Middle frontal gyrus (tissue), 1 donor: ENCODE measurements around the gene MSI2.
"Not testable (repeated sequence)": the region's sequence is repeated elsewhere in the genome, so short reads cannot be mapped to it uniquely, and the experiment has no call there.

Experiments
- DNase-seq: peaks from one replicate; pipeline ENCODE4 v3.0.0-alpha.2; 2015; ENCODE audit warnings: low spot score; ENCODE audit errors: extremely low spot score

MSI2 gene

GRCh38 chr17:57255776-57256681 lies at the start of gene MSI2:
Gene MSI2 (plus strand): TSS chr17:57256523. CDS start chr17:57256743, 220 bp downstream.
- peak; percentile 20 for DNase-seq

DNA sequence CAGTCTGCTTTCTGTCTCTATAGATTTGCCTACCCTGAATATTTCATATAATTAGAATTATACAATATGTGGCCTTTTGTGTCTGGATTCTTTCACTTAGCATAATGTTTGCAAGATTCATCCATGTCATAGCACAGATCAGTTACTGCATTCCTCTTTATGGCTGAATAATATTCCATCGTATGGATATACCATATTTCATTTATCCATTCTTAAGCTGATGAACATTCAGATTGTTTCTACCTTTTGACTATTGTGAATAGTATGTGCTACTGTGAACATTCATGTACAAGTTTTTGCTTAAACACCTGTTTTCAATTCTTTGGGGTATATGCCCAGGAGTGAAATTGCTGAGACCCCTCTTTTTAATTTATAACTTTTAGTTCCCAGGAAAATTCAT lies 49.4 kb upstream of the MSI2 start:
- no peak for DNase-seq

- no peak for DNase-seq
Observed at GRCh38 chr17:57207396-57207795, 48.9 kb upstream of the MSI2 start.

DNA sequence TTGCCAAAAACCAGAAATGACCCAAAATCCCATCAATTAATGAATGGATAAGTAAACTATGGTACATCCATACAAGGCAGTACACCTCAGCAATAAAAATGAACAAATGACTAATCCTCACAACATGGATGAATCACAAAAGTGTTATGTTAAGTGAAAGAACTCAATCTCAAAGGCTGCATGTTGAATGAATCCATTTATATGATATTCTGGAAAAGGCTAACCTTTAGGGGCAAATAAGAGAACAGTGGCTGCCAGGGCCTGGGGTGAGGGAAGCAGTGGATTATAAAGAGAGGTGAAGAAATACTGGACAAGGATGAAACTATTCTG lies 46.1 kb upstream of the MSI2 start:
- no peak for DNase-seq

- DNase-seq, result no peak
Observed at GRCh38 chr17:57210972-57211411, 45.3 kb upstream of the MSI2 start.

GRCh38 chr17:57211543-57211942 lies 44.8 kb upstream of the MSI2 start:
- DNase-seq, result no peak

DNA sequence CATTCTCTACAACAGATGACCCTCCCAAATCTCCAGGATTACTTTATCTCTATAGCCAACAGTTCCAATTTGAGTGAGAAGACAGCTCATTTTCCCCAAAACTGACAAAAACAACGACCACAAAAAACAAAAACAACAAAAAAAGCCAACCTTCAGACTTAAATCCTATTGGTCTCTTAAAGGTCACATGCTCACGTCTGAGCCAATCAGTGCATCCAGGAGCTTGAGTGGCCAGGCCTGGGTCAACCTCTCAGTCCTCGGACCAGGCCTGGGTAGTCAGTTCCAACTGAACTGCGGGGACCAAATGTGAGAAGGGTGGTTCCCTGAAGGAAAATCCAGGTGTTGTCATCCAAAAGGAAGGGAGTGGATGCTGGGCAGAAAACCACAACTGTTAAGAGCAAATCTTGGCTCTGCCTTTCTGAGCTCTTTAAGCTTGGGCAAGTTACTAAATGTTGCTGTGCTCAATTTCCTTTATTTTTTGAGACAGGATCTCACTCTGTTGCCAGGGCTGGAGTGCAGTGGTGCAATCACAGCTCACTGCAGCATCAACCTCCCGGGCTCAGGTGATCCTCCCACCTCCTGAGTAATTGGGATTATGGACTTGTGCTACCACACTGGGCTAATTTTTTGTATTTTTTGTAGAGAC lies 43.0 kb upstream of the MSI2 start:
- no peak for DNase-seq

- no peak for DNase-seq
Observed at GRCh38 chr17:57215317-57215716, 41.0 kb upstream of the MSI2 start.

- DNase-seq, result no peak
Observed at GRCh38 chr17:57221366-57222350, 34.7 kb upstream of the MSI2 start.

GRCh38 chr17:57222422-57222821 lies 33.9 kb upstream of the MSI2 start:
- not testable (repeated sequence) for DNase-seq

DNA sequence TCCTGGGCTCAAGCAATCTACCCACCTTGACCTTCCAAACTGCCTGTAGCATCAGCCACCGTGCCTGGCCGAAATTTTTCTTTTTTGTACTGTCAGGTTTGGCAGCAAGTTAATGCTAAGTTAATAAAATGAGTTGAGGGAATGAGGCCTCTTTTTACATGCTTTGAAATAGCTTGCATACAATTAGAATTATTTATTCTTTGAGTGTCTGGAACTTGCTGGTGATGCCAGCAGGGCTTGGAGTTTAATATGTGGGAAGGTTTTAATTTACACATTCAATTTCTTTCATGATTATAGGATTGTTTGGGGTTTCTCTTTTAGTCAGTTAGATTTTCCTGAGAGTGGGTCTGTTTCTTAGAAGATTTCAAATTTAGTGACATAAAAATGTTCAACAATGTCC lies 31.2 kb upstream of the MSI2 start:
- no peak for DNase-seq

- no peak for DNase-seq
Observed at GRCh38 chr17:57226793-57227192, 29.5 kb upstream of the MSI2 start.

DNA sequence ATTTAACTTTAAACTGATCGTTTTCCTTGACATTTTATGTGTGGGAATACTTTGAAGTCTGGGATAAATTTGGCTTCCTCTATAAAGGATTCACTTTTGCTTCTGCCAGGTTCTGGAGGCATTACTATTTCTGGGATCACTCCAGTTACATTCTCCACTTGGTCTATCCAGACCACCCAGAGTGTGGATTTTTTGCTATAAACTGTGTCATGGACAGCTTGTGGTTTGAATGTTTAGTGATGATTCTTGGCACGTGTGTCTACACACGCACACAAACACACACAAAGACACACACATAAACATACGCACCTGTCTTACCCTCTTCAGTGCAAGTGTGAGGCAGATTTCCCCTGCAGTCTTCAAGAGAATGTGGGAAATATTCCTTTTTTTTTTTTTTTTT lies 27.4 kb upstream of the MSI2 start:
- DNase-seq, result no peak

DNA sequence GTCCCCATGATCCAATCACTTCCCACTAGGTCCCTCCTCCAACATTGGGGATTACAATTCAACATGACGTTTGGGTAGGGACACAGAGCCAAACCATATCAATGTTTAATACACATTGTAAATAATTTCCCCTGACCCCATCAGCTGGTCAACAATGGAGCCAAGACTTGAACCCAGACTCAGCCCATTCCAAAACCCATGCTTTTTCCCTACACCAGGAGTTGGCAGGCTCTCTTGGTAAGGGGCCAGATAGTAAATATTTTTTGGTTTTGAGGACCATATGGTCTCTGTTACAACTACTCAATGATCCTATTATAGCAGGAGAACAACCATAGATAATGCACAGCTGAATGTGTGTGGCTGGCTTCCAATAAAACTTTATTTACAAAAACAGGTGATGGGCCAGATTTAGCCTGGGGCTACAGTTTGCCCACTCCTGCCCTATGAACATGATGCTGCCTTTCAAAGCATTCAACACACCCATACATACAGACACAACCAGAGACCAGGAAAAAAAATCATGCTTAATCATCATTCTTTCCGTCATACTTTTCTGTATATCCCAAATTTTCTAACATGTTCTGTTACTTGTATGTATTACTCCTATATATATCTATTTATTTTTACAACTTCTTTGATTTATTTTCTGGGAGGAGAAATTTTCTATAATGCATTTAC lies 22.1 kb upstream of the MSI2 start:
- no peak for DNase-seq

- DNase-seq, result no peak
Observed at GRCh38 chr17:57234739-57235092, 21.6 kb upstream of the MSI2 start.

DNA sequence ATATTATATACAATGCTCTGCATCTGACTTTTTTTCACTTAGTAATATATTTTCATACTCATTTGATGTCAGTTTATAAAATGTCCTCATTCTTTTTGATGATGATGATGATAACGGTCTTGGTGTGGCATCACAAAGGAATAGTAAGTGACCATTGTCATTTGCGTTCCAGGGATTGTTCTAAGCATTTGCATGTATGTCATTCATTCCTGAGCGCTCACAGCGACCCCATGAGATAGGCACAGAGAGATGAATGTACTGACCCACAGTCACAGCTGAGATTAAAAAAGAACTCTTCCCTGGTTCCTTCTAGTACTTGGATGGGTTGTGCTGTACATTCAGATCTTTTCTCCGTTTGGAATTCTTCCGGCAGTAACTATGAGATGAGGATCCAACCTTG lies 21.2 kb upstream of the MSI2 start:
- DNase-seq, result no peak

- DNase-seq, result no peak
Observed at GRCh38 chr17:57236686-57237299, 19.5 kb upstream of the MSI2 start.

GRCh38 chr17:57240648-57241047 lies 15.7 kb upstream of the MSI2 start:
- DNase-seq, result no peak

DNA sequence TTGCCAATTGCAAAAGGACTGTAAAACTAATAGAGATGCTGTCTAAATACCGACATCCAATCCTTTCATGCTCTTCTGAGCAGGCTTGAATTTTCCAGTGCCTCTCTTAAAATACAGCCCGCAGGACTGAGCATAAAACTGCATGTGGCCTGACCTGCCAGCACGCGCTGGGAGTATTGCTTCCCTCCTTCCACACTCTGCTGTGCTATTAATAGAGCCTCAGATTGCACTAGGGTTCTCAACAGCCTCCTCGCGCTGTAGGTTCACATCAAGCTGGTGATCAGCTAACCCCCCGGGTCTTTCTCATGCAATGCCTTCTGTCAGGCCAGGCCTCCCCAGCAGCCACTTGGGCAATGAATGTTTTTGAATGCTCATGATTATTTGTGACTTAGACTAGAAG lies 14.2 kb upstream of the MSI2 start:
- DNase-seq, result no peak

DNA sequence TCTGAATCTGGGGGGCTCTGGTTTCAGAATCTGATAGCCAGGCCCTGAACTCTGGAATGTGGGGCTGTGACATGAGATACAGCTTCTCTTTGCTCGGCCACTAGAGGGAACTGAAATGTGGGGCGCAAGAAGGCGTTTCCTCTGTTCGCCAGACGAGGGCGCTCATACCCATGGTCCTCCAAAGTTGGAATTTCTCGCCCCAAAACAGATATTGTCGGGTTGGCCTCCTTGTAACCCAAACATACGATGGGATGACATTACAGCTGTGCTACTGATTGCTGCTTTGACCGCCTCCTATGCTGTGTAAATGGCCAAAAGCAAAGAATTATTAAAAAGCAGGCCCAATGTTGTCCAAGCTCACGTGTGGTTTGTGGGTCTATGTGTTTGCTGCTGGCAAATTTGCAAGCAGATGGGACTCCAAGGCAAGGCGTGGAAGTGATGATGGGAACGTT lies 13.1 kb upstream of the MSI2 start:
- DNase-seq, result no peak

DNA sequence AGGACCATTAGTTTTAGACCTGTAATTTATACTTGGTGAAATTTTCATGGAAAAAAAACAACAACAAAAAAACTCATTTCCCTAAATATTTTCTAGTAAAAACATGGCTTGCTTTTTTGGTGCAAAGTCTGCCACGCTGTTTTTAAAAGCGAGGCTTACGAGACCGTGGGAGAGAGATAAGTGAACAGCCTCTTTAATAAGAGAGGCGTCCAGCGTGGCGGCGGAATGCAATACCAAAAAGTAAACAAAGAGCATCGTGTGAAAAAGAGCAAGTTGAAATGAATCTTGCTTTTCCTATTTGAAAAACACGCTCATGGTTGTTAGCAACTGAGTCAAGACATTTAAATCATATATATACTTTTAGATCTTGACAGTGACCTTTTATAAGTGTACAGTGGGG lies 10.5 kb upstream of the MSI2 start:
- no peak for DNase-seq
